A549 (cell line): ENCODE data around the gene NOX3.

Experiments
- CBX2 ChIP-seq: fragments of 200-600 bp; sonication (generic); IDR thresholded peaks from 2 replicates; pipeline ENCODE4 v1.6.1; 2016; ENCODE audit warnings: low read depth, mild to moderate bottlenecking, borderline replicate concordance
- CEBPB ChIP-seq, 2 experiments: fragments of >200 bp in 1 of 2; sonication (Bioruptor Twin) in 1 of 2; formaldehyde crosslinking in 1 of 2; IDR thresholded peaks; 2 replicates each; pipeline ENCODE4 v1.6.1; 2012 to 2016
- ESRRA ChIP-seq: fragments of 150-350 bp; IDR thresholded peaks from 2 replicates; pipeline ENCODE4 v1.6.1; 2014; ENCODE audit warnings: mild to moderate bottlenecking, low read length, borderline replicate concordance
- PBX3 ChIP-seq: IDR thresholded peaks from 2 replicates; pipeline ENCODE4 v1.6.1; 2012
- TF ChIP-seq, protein P1 (sequence below): fragments of 450-650 bp; IDR thresholded peaks from 2 replicates; pipeline ENCODE4 v1.6.1; 2014; ENCODE audit warnings: antibody characterized with exemption
- TF ChIP-seq, protein P2 (sequence below): fragments of >200 bp; sonication (Bioruptor Twin); formaldehyde crosslinking; IDR thresholded peaks from 3 replicates; pipeline ENCODE4 v1.5.1; 2016

DNA sequence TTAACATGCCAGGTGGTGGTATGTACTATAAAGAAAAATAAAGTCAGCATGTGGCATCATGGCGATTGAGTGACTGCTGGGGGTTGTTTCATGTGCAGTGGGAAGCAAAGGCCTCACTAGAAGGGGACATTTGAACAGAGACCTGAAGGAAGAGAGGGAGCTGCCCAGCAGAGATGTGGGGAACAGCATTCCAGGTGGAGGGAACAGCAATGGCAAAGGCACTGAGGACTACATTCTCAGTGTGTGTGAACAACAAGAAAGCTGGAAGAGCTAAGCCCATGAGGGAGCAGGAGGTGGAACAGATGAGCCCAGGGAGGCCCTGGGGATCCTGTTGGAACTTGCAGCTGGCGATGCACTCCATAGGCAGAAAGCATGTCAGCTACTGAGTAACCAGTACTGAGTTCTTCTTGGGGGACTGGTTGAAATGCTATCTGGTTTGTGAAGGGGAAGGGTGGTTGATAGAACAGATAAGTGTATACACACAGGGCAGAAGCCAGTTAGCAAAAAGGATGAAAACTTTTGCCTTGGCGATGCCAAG is 29.2 kb downstream of the NOX3 start:
- TF ChIP-seq, protein P1, sequence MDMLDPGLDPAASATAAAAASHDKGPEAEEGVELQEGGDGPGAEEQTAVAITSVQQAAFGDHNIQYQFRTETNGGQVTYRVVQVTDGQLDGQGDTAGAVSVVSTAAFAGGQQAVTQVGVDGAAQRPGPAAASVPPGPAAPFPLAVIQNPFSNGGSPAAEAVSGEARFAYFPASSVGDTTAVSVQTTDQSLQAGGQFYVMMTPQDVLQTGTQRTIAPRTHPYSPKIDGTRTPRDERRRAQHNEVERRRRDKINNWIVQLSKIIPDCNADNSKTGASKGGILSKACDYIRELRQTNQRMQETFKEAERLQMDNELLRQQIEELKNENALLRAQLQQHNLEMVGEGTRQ = no peak
- TF ChIP-seq, protein P2, sequence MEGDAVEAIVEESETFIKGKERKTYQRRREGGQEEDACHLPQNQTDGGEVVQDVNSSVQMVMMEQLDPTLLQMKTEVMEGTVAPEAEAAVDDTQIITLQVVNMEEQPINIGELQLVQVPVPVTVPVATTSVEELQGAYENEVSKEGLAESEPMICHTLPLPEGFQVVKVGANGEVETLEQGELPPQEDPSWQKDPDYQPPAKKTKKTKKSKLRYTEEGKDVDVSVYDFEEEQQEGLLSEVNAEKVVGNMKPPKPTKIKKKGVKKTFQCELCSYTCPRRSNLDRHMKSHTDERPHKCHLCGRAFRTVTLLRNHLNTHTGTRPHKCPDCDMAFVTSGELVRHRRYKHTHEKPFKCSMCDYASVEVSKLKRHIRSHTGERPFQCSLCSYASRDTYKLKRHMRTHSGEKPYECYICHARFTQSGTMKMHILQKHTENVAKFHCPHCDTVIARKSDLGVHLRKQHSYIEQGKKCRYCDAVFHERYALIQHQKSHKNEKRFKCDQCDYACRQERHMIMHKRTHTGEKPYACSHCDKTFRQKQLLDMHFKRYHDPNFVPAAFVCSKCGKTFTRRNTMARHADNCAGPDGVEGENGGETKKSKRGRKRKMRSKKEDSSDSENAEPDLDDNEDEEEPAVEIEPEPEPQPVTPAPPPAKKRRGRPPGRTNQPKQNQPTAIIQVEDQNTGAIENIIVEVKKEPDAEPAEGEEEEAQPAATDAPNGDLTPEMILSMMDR = no peak
- TF ChIP-seq ESRRA (no peak), CBX2 (no peak), CEBPB (IDR thresholded peaks at IDR 0.05) (no peak), PBX3 (no peak)
